Mesenchymal stem cell (in vitro differentiated cells and primary cell): Measurements from ENCODE around the gene FUT8.

ENCODE experiments used
- DNase-seq: peaks from one replicate; pipeline ENCODE4 v3.0.0-alpha.2; 2013
- H2AFZ ChIP-seq: one replicate; pipeline ENCODE4 v1.6.1; 2013; ENCODE audit warnings: low read depth, mild to moderate bottlenecking, control low read depth, inconsistent platforms, low read length, moderate library complexity
- H2AK5ac ChIP-seq: 2 replicates; pipeline ENCODE4 v1.6.1; 2013; ENCODE audit warnings: low read length, moderate library complexity, mild to moderate bottlenecking, inconsistent platforms; ENCODE audit not compliant: severe bottlenecking
- H2BK120ac ChIP-seq: one replicate; pipeline ENCODE4 v1.6.1; 2013; ENCODE audit warnings: low read depth, mild to moderate bottlenecking, inconsistent platforms, low read length, moderate library complexity
- H2BK12ac ChIP-seq, 2 experiments: one replicate each; pipeline ENCODE4 v1.6.1; 2013; ENCODE audit warnings: inconsistent platforms in 2 of 2, low read length in 2 of 2, mild to moderate bottlenecking in 2 of 2, moderate library complexity in 2 of 2, control low read depth in 1 of 2
- H2BK15ac ChIP-seq: one replicate; pipeline ENCODE4 v1.6.1; 2013; ENCODE audit warnings: mild to moderate bottlenecking, low read depth, inconsistent platforms; ENCODE audit not compliant: poor library complexity, severe bottlenecking
- H2BK5ac ChIP-seq: 2 replicates; pipeline ENCODE4 v1.6.1; 2013; ENCODE audit warnings: low read depth, mild to moderate bottlenecking, low read length, control low read depth, inconsistent platforms; ENCODE audit not compliant: poor library complexity, severe bottlenecking
- H3K14ac ChIP-seq, 2 experiments: one replicate each; pipeline ENCODE4 v1.6.1; 2013; ENCODE audit warnings: inconsistent platforms in 2 of 2, low read length in 2 of 2, control low read depth in 1 of 2, mild to moderate bottlenecking in 1 of 2, moderate library complexity in 1 of 2
- H3K18ac ChIP-seq, 2 experiments: one replicate each; pipeline ENCODE4 v1.6.1; 2013; ENCODE audit warnings: inconsistent platforms in 2 of 2, low read length in 2 of 2, control low read depth in 1 of 2, low read depth in 1 of 2, mild to moderate bottlenecking in 1 of 2
- H3K23ac ChIP-seq, 2 experiments: one replicate each; pipeline ENCODE4 v1.6.1; 2013; ENCODE audit warnings: inconsistent platforms in 2 of 2, low read length in 2 of 2, mild to moderate bottlenecking in 2 of 2, moderate library complexity in 2 of 2, control low read depth in 1 of 2
- H3K27ac ChIP-seq: 2 replicates; pipeline ENCODE4 v1.5.1; 2013; ENCODE audit warnings: mild to moderate bottlenecking, moderate library complexity, low read length, control low read depth, inconsistent platforms; ENCODE audit not compliant: poor library complexity, severe bottlenecking
- H3K27me3 ChIP-seq, 2 experiments: 2 replicates each; pipeline versions ENCODE4 v1.6.1 to v1.7.0; 2013; ENCODE audit warnings: low read length in 2 of 2, mild to moderate bottlenecking in 2 of 2, moderate library complexity in 2 of 2, control low read depth in 1 of 2, inconsistent platforms in 1 of 2; ENCODE audit not compliant: control insufficient read depth in 1 of 2, insufficient read depth in 1 of 2
- H3K36me3 ChIP-seq, 2 experiments: 2 replicates each; pipeline versions ENCODE4 v1.6.1 to v1.7.0; 2013; ENCODE audit warnings: low read length in 2 of 2, control low read depth in 1 of 2, inconsistent platforms in 1 of 2, low read depth in 1 of 2, mild to moderate bottlenecking in 1 of 2; ENCODE audit not compliant: insufficient read depth in 2 of 2, control insufficient read depth in 1 of 2
- H3K4ac ChIP-seq, 2 experiments: one replicate each; pipeline ENCODE4 v1.6.1; 2013; ENCODE audit warnings: inconsistent platforms in 2 of 2, low read length in 2 of 2, mild to moderate bottlenecking in 2 of 2, moderate library complexity in 2 of 2, control low read depth in 1 of 2, low read depth in 1 of 2
- H3K4me1 ChIP-seq: 2 replicates; pipeline ENCODE4 v1.6.1; 2013; ENCODE audit warnings: low read depth, low read length, control low read depth; ENCODE audit not compliant: control insufficient read depth, insufficient read depth
- H3K4me2 ChIP-seq: 2 replicates; pipeline ENCODE4 v1.6.1; 2013; ENCODE audit warnings: low read length, mild to moderate bottlenecking, inconsistent platforms; ENCODE audit not compliant: poor library complexity, severe bottlenecking
- H3K4me3 ChIP-seq, 2 experiments: 2 replicates each; pipeline versions ENCODE4 v1.5.1 to v1.7.0; 2013; ENCODE audit warnings: low read length in 2 of 2, mild to moderate bottlenecking in 2 of 2, control low read depth in 1 of 2, low read depth in 1 of 2; ENCODE audit not compliant: insufficient read depth in 1 of 2
- H3K79me1 ChIP-seq: replicated peaks from 2 replicates; pipeline ENCODE4 v1.6.1; 2013; ENCODE audit warnings: mild to moderate bottlenecking, control low read depth, low read length, inconsistent platforms; ENCODE audit not compliant: poor library complexity, severe bottlenecking
- H3K9ac ChIP-seq: 2 replicates; pipeline ENCODE4 v1.7.0; 2013; ENCODE audit warnings: mild to moderate bottlenecking, low read length, moderate library complexity
- H3K9me3 ChIP-seq: 2 replicates; pipeline ENCODE4 v1.7.0; 2013; ENCODE audit warnings: mild to moderate bottlenecking, low read length; ENCODE audit not compliant: control insufficient read depth
- H4K8ac ChIP-seq: one replicate; pipeline ENCODE4 v1.6.1; 2013; ENCODE audit warnings: inconsistent platforms, mild to moderate bottlenecking, low read length, moderate library complexity
- H4K91ac ChIP-seq: one replicate; pipeline ENCODE4 v1.6.1; 2013; ENCODE audit warnings: mild to moderate bottlenecking, low read length, inconsistent platforms
- WGBS: methylation state at CpG from one replicate; pipeline ENCODE4 v1.1.7; 2013; ENCODE audit warnings: mixed read lengths; 5-methylcytosine and 5-hydroxymethylcytosine counted together

Gene FUT8

GRCh38 chr14:65509842-65510241 lies 97.3 kb downstream of the FUT8 start:
- WGBS, result 94% methylated on average over 2 of the region's 3 CpGs
- H3K14ac ChIP-seq, result no peak overlapping the region
- peaks cover 10% of the 10 kb centered on the region for H3K79me1 ChIP-seq
- no peak overlapping the region for H3K9ac ChIP-seq
- H2BK5ac ChIP-seq, result no peak overlapping the region
- H2BK15ac ChIP-seq, result no peak overlapping the region
- H3K4ac ChIP-seq, result no peak overlapping the region
- no peak overlapping the region for H2AK5ac ChIP-seq
- no peak overlapping the region for H3K4me2 ChIP-seq
- H3K4me3 ChIP-seq, result no peak overlapping the region
- H3K23ac ChIP-seq, result no peak overlapping the region
- H2AFZ ChIP-seq, result no peak overlapping the region
- DNase-seq, result no peak
- peaks cover 0 to 9% of the 10 kb centered on the region in 2 experiments for H3K36me3 ChIP-seq
- H3K18ac ChIP-seq, result no peak overlapping the region
- H3K27ac ChIP-seq, result no peak overlapping the region
- H4K91ac ChIP-seq, result no peak overlapping the region
- H3K27me3 ChIP-seq, result no peaks in the 10 kb centered on the region
- H2BK120ac ChIP-seq, result no peak overlapping the region
- H4K8ac ChIP-seq, result no peak overlapping the region
- H2BK12ac ChIP-seq, result no peak overlapping the region
- peaks cover 10% of the 10 kb centered on the region for H3K9me3 ChIP-seq
- no peaks in the 10 kb centered on the region for H3K4me1 ChIP-seq

- Histone ChIP-seq H3K23ac (no peak overlapping the region), H3K27ac (no peak overlapping the region), H2BK120ac (no peak overlapping the region), H3K27me3 (no peaks in the 10 kb centered on the region), H3K4ac (no peak overlapping the region), H3K9me3 (peaks cover 4% of the 10 kb centered on the region), H3K4me3 (no peak overlapping the region), H2BK15ac (no peak overlapping the region), H3K9ac (no peak overlapping the region), H2BK12ac (no peak overlapping the region), H3K4me2 (no peak overlapping the region), H3K14ac (no peak overlapping the region), H2AK5ac (no peak overlapping the region), H2AFZ (no peak overlapping the region), H3K36me3 (no peaks in the 10 kb centered on the region), H3K79me1 (peaks cover 10% of the 10 kb centered on the region), H3K4me1 (no peaks in the 10 kb centered on the region), H4K8ac (no peak overlapping the region), H4K91ac (no peak overlapping the region), H2BK5ac (no peak overlapping the region), H3K18ac (no peak overlapping the region)
- no peak for DNase-seq
- WGBS, result 95% methylated on average over 5 of the region's 5 CpGs
These were observed 101.1 kb downstream of the FUT8 start for GRCh38 chr14:65513671-65514070.

GRCh38 chr14:65517635-65518542 lies 105.4 kb downstream of the FUT8 start:
- H3K14ac ChIP-seq, result no peak overlapping the region
- no peak for DNase-seq
- H4K8ac ChIP-seq, result no peak overlapping the region
- no peak overlapping the region for H2AK5ac ChIP-seq
- no peak overlapping the region for H3K23ac ChIP-seq
- no peak overlapping the region for H2BK12ac ChIP-seq
- H3K18ac ChIP-seq, result no peak overlapping the region
- H3K4ac ChIP-seq, result no peak overlapping the region
- H2BK15ac ChIP-seq, result no peak overlapping the region
- no peaks in the 10 kb centered on the region for H3K4me1 ChIP-seq
- no peak overlapping the region for H3K9ac ChIP-seq
- no peak overlapping the region for H3K4me3 ChIP-seq
- no peaks in the 10 kb centered on the region for H3K27me3 ChIP-seq
- H3K79me1 ChIP-seq, result peaks cover 3% of the 10 kb centered on the region
- H2BK120ac ChIP-seq, result no peak overlapping the region
- H3K27ac ChIP-seq, result no peak overlapping the region
- H2AFZ ChIP-seq, result no peak overlapping the region
- no peak overlapping the region for H3K4me2 ChIP-seq
- no peaks in the 10 kb centered on the region for H3K9me3 ChIP-seq
- peaks cover 0 to 4% of the 10 kb centered on the region in 2 experiments for H3K36me3 ChIP-seq
- H2BK5ac ChIP-seq, result no peak overlapping the region
- H4K91ac ChIP-seq, result no peak overlapping the region

- WGBS, result over 99% methylated on average over 11 of the region's 11 CpGs
- Histone ChIP-seq H2BK12ac (no peak overlapping the region), H3K9me3 (no peaks in the 10 kb centered on the region), H3K36me3 (no peaks in the 10 kb centered on the region), H2AK5ac (no peak overlapping the region), H3K27ac (no peak overlapping the region), H2BK5ac (no peak overlapping the region), H2BK15ac (no peak overlapping the region), H3K27me3 (no peaks in the 10 kb centered on the region), H2BK120ac (no peak overlapping the region), H4K8ac (no peak overlapping the region), H3K23ac (no peak overlapping the region), H3K4ac (no peak overlapping the region), H3K79me1 (peaks cover 9% of the 10 kb centered on the region), H3K4me2 (no peak overlapping the region), H4K91ac (no peak overlapping the region), H3K14ac (peak overlapping the region in 1 of 2 experiments; percentile 8), H3K9ac (no peak overlapping the region), H3K4me3 (no peak overlapping the region), H3K18ac (no peak overlapping the region), H3K4me1 (no peaks in the 10 kb centered on the region), H2AFZ (no peak overlapping the region)
- no peak for DNase-seq
These were observed 115.5 kb downstream of the FUT8 start for GRCh38 chr14:65528069-65528468.
